ENCODE data around the gene RARRES1. TPM values are rescaled to one million over a fixed set of nuclear protein-coding genes. Genes with fewer than 3 reads are reported as not detected.

Gene RARRES1
- total RNA-seq, 1 experiment from 2014 or later, result 1.3 TPM

DNA sequence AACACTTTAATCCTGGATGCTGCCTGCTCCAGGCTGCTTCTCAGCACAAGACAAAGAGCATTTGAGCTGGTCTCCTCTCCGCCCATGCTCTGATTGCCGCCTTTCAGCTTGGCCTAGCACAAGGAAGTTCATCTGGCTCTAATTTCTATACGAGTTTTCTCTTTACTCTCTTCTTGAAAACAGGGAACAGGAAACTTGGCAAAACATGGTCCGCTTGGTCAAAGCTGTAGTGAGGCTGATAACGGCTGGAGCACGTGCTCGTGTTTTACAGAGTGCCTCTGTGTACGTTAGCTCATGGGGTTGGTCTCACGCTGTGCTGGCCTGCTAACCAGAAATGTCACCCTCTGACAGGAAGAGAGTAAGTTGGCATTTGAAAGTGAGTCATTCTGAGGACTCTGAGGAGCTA is 19.2 kb downstream of the RARRES1 start:
- intact Hi-C loops (cut with micrococcal nuclease; ENCODE audit: unreplicated experiment) (no loop called here), in situ Hi-C loops (cut with HindIII; ENCODE audit: low pct_unique_long_range_greater_than_20kb, low sequenced_read_pairs) (no loop called here)
- H3K4me3 ChIP-seq (ENCODE audit: low read depth in 2 of 2, low read length in 2 of 2), result no peak overlapping the region
- ATAC-seq (no peak), DNase-seq (ENCODE audit: low read depth, low spot score) (no peak)
- peaks cover 36% of the 10 kb centered on the region for H3K4me1 ChIP-seq (ENCODE audit: control insufficient read depth, insufficient read depth, low read length)
- no peaks in the 10 kb centered on the region for H3K9me3 ChIP-seq (ENCODE audit: control insufficient read depth, insufficient read depth, low read depth, low read length)
- BruUV-seq (replicated peaks), result no TSS peak
- no peaks in the 10 kb centered on the region for H3K27me3 ChIP-seq (ENCODE audit: control insufficient read depth, insufficient read depth, low read length)
- POLR2A ChIA-PET, result no interaction called here
- H3K36me3 ChIP-seq (ENCODE audit: control insufficient read depth, insufficient read depth, low read length), result no peaks in the 10 kb centered on the region; the same call in 1 of the 2 replicates
- CTCF ChIA-PET, result no interaction called here
- TF ChIP-seq TCF7L2 (IDR thresholded peaks at IDR 0.05; ENCODE audit: low read depth, low read length) (no peak), POLR2AphosphoS5 (IDR thresholded peaks at IDR 0.05; ENCODE audit: low read depth, low read length) (no peak), SIN3A (IDR thresholded peaks at IDR 0.05; ENCODE audit: borderline replicate concordance, insufficient read depth, low read depth, low read length) (no peak), REST (IDR thresholded peaks at IDR 0.05; ENCODE audit: insufficient read depth in 1 of 2, low read depth in 2 of 2, low read length in 1 of 2) (no peak)
- TF ChIP-seq, protein P1, sequence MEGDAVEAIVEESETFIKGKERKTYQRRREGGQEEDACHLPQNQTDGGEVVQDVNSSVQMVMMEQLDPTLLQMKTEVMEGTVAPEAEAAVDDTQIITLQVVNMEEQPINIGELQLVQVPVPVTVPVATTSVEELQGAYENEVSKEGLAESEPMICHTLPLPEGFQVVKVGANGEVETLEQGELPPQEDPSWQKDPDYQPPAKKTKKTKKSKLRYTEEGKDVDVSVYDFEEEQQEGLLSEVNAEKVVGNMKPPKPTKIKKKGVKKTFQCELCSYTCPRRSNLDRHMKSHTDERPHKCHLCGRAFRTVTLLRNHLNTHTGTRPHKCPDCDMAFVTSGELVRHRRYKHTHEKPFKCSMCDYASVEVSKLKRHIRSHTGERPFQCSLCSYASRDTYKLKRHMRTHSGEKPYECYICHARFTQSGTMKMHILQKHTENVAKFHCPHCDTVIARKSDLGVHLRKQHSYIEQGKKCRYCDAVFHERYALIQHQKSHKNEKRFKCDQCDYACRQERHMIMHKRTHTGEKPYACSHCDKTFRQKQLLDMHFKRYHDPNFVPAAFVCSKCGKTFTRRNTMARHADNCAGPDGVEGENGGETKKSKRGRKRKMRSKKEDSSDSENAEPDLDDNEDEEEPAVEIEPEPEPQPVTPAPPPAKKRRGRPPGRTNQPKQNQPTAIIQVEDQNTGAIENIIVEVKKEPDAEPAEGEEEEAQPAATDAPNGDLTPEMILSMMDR (IDR thresholded peaks at IDR 0.05), result no peak
- H3K27ac ChIP-seq (ENCODE audit: low read length), result peak overlapping the region; percentile 67

- H3K4me1 ChIP-seq (ENCODE audit: control insufficient read depth, insufficient read depth, low read length), result peaks cover 30% of the 10 kb centered on the region
- DNase-seq (ENCODE audit: low read depth, low spot score) (no peak), ATAC-seq (no peak)
- no peak overlapping the region for H3K4me3 ChIP-seq (ENCODE audit: low read depth in 2 of 2, low read length in 2 of 2)
- H3K9me3 ChIP-seq (ENCODE audit: control insufficient read depth, insufficient read depth, low read depth, low read length), result no peaks in the 10 kb centered on the region
- in situ Hi-C loops (cut with HindIII; ENCODE audit: low pct_unique_long_range_greater_than_20kb, low sequenced_read_pairs) (no loop called here), intact Hi-C loops (cut with micrococcal nuclease; ENCODE audit: unreplicated experiment) (no loop called here)
- CTCF ChIA-PET, result no interaction called here
- H3K27ac ChIP-seq (ENCODE audit: low read length), result peak overlapping the region; percentile 67
- no peaks in the 10 kb centered on the region for H3K27me3 ChIP-seq (ENCODE audit: control insufficient read depth, insufficient read depth, low read length)
- TF ChIP-seq, protein P1 (IDR thresholded peaks at IDR 0.05), result no peak
- TF ChIP-seq TCF7L2 (IDR thresholded peaks at IDR 0.05; ENCODE audit: low read depth, low read length) (no peak), SIN3A (IDR thresholded peaks at IDR 0.05; ENCODE audit: borderline replicate concordance, insufficient read depth, low read depth, low read length) (no peak), REST (IDR thresholded peaks at IDR 0.05; ENCODE audit: insufficient read depth in 1 of 2, low read depth in 2 of 2, low read length in 1 of 2) (no peak), POLR2AphosphoS5 (IDR thresholded peaks at IDR 0.05; ENCODE audit: low read depth, low read length) (no peak)
- BruUV-seq (replicated peaks), result no TSS peak
- no peaks in the 10 kb centered on the region; the same call in 1 of the 2 replicates for H3K36me3 ChIP-seq (ENCODE audit: control insufficient read depth, insufficient read depth, low read length)
- POLR2A ChIA-PET, result no interaction called here
Observed at GRCh38 chr3:158712443-158712842, 19.8 kb downstream of the RARRES1 start.
